ENCODE data around the gene ERFL. TPM values are rescaled to one million over a fixed set of nuclear protein-coding genes. Genes with fewer than 3 reads are reported as not detected.

Gene ERFL
- polyA plus RNA-seq, 1 donor, result 0.24 TPM

- Histone ChIP-seq H3K4me3 (ENCODE audit: low read length) (peak within 1 kb of the TSS; percentile 84), H3K9me3 (ENCODE audit: control insufficient read depth, low read depth, low read length) (peaks cover 3% of the 10 kb centered on the region), H3K27ac (ENCODE audit: low read length) (peak within 1 kb of the TSS; percentile 90), H3K36me3 (ENCODE audit: control insufficient read depth, insufficient read depth, low read length) (peaks cover 7% of the 10 kb centered on the region), H3K27me3 (ENCODE audit: control insufficient read depth, insufficient read depth, low read length) (no peaks in the 10 kb centered on the region), H3K4me1 (ENCODE audit: control insufficient read depth, insufficient read depth, low read length) (peaks cover 13% of the 10 kb centered on the region)
- DNase-seq, result peak; percentile 92 to 96
- WGBS (ENCODE audit: insufficient coverage, low lambda C conversion rate), result no CpG with 5 or more reads among the region's 46 CpGs
These were observed 31.1 kb upstream of the ERFL start, which contains the start of gene RABAC1 for GRCh38 chr19:41959056-41960053. RABAC1 (minus strand) TSS chr19:41959321; CDS start chr19:41959292, 29 bp downstream.

- Histone ChIP-seq H3K4me3 (ENCODE audit: low read length) (peak overlapping the region; percentile 84), H3K4me1 (ENCODE audit: control insufficient read depth, insufficient read depth, low read length) (peaks cover 13% of the 10 kb centered on the region), H3K27me3 (ENCODE audit: control insufficient read depth, insufficient read depth, low read length) (no peaks in the 10 kb centered on the region), H3K27ac (ENCODE audit: low read length) (peak overlapping the region; percentile 90), H3K36me3 (ENCODE audit: control insufficient read depth, insufficient read depth, low read length) (peaks cover 7% of the 10 kb centered on the region), H3K9me3 (ENCODE audit: control insufficient read depth, low read depth, low read length) (peaks cover 3% of the 10 kb centered on the region)
- peak; percentile 84 to 93 for DNase-seq
- no CpG with 5 or more reads among the region's 43 CpGs for WGBS (ENCODE audit: insufficient coverage, low lambda C conversion rate)
These were observed 30.3 kb upstream of the ERFL start for GRCh38 chr19:41958367-41959055.

- Histone ChIP-seq H3K27me3 (ENCODE audit: control insufficient read depth, insufficient read depth, low read length) (no peaks in the 10 kb centered on the region), H3K9me3 (ENCODE audit: control insufficient read depth, low read depth, low read length) (peaks cover 3% of the 10 kb centered on the region), H3K36me3 (ENCODE audit: control insufficient read depth, insufficient read depth, low read length) (peaks cover 7% of the 10 kb centered on the region), H3K27ac (ENCODE audit: low read length) (peak overlapping the region; percentile 90), H3K4me3 (ENCODE audit: low read length) (peak overlapping the region; percentile 84), H3K4me1 (ENCODE audit: control insufficient read depth, insufficient read depth, low read length) (peaks cover 13% of the 10 kb centered on the region)
- DNase-seq, result peak; percentile 93 to 95
- WGBS (ENCODE audit: insufficient coverage, low lambda C conversion rate), result no CpG with 5 or more reads among the region's 10 CpGs
These were observed 29.7 kb upstream of the ERFL start for GRCh38 chr19:41957838-41958366.

- peak; percentile 26 to 41 for DNase-seq
- H3K36me3 ChIP-seq (ENCODE audit: control insufficient read depth, insufficient read depth, low read length), result peaks cover 7% of the 10 kb centered on the region
- peaks cover 3% of the 10 kb centered on the region for H3K9me3 ChIP-seq (ENCODE audit: control insufficient read depth, low read depth, low read length)
- H3K4me1 ChIP-seq (ENCODE audit: control insufficient read depth, insufficient read depth, low read length), result peaks cover 13% of the 10 kb centered on the region
- no peak overlapping the region for H3K4me3 ChIP-seq (ENCODE audit: low read length)
- WGBS (ENCODE audit: insufficient coverage, low lambda C conversion rate), result no CpG with 5 or more reads among the region's 11 CpGs
- no peaks in the 10 kb centered on the region for H3K27me3 ChIP-seq (ENCODE audit: control insufficient read depth, insufficient read depth, low read length)
- H3K27ac ChIP-seq (ENCODE audit: low read length), result peak overlapping the region; percentile 53
These were observed 29.1 kb upstream of the ERFL start for GRCh38 chr19:41957161-41957837.

GRCh38 chr19:41956621-41957020 lies 28.4 kb upstream of the ERFL start:
- peaks cover 7% of the 10 kb centered on the region for H3K36me3 ChIP-seq (ENCODE audit: control insufficient read depth, insufficient read depth, low read length)
- WGBS (ENCODE audit: insufficient coverage, low lambda C conversion rate), result no CpG with 5 or more reads among the region's 13 CpGs
- H3K27me3 ChIP-seq (ENCODE audit: control insufficient read depth, insufficient read depth, low read length), result no peaks in the 10 kb centered on the region
- no peak overlapping the region for H3K4me3 ChIP-seq (ENCODE audit: low read length)
- peaks cover 3% of the 10 kb centered on the region for H3K9me3 ChIP-seq (ENCODE audit: control insufficient read depth, low read depth, low read length)
- H3K27ac ChIP-seq (ENCODE audit: low read length), result no peak overlapping the region
- no peak for DNase-seq
- H3K4me1 ChIP-seq (ENCODE audit: control insufficient read depth, insufficient read depth, low read length), result peaks cover 13% of the 10 kb centered on the region

- no peak for DNase-seq
- Histone ChIP-seq H3K4me1 (ENCODE audit: control insufficient read depth, insufficient read depth, low read length) (peaks cover 13% of the 10 kb centered on the region), H3K27ac (ENCODE audit: low read length) (no peak overlapping the region), H3K4me3 (ENCODE audit: low read length) (no peak overlapping the region), H3K9me3 (ENCODE audit: control insufficient read depth, low read depth, low read length) (peaks cover 3% of the 10 kb centered on the region), H3K27me3 (ENCODE audit: control insufficient read depth, insufficient read depth, low read length) (no peaks in the 10 kb centered on the region), H3K36me3 (ENCODE audit: control insufficient read depth, insufficient read depth, low read length) (peaks cover 7% of the 10 kb centered on the region)
- WGBS (ENCODE audit: insufficient coverage, low lambda C conversion rate), result no CpG with 5 or more reads among the region's 7 CpGs
These were observed 27.3 kb upstream of the ERFL start for GRCh38 chr19:41955521-41955920.

GRCh38 chr19:41951686-41952172 lies 23.5 kb upstream of the ERFL start:
- no peaks in the 10 kb centered on the region for H3K4me1 ChIP-seq (ENCODE audit: control insufficient read depth, insufficient read depth, low read length)
- no peaks in the 10 kb centered on the region for H3K9me3 ChIP-seq (ENCODE audit: control insufficient read depth, low read depth, low read length)
- H3K27me3 ChIP-seq (ENCODE audit: control insufficient read depth, insufficient read depth, low read length), result no peaks in the 10 kb centered on the region
- peak; percentile 48 to 69 for DNase-seq
- 0% methylated on average over 1 of the region's 12 CpGs for WGBS (ENCODE audit: insufficient coverage, low lambda C conversion rate)
- H3K27ac ChIP-seq (ENCODE audit: low read length), result no peak overlapping the region
- no peak overlapping the region for H3K4me3 ChIP-seq (ENCODE audit: low read length)
- peaks cover 7% of the 10 kb centered on the region for H3K36me3 ChIP-seq (ENCODE audit: control insufficient read depth, insufficient read depth, low read length)

- Histone ChIP-seq H3K27me3 (ENCODE audit: control insufficient read depth, insufficient read depth, low read length) (no peaks in the 10 kb centered on the region), H3K36me3 (ENCODE audit: control insufficient read depth, insufficient read depth, low read length) (no peaks in the 10 kb centered on the region), H3K27ac (ENCODE audit: low read length) (no peak overlapping the region), H3K4me3 (ENCODE audit: low read length) (no peak overlapping the region), H3K4me1 (ENCODE audit: control insufficient read depth, insufficient read depth, low read length) (no peaks in the 10 kb centered on the region), H3K9me3 (ENCODE audit: control insufficient read depth, low read depth, low read length) (no peaks in the 10 kb centered on the region)
- no CpG with 5 or more reads among the region's 3 CpGs for WGBS (ENCODE audit: insufficient coverage, low lambda C conversion rate)
- DNase-seq, result no peak
These were observed 18.8 kb upstream of the ERFL start for GRCh38 chr19:41947091-41947490.

GRCh38 chr19:41945135-41945766 lies 17.0 kb upstream of the ERFL start:
- WGBS (ENCODE audit: insufficient coverage, low lambda C conversion rate), result no CpG with 5 or more reads among the region's 8 CpGs
- no peak overlapping the region for H3K4me3 ChIP-seq (ENCODE audit: low read length)
- no peak for DNase-seq
- H3K36me3 ChIP-seq (ENCODE audit: control insufficient read depth, insufficient read depth, low read length), result no peaks in the 10 kb centered on the region
- peaks cover 14% of the 10 kb centered on the region for H3K27me3 ChIP-seq (ENCODE audit: control insufficient read depth, insufficient read depth, low read length)
- no peaks in the 10 kb centered on the region for H3K4me1 ChIP-seq (ENCODE audit: control insufficient read depth, insufficient read depth, low read length)
- no peak overlapping the region for H3K27ac ChIP-seq (ENCODE audit: low read length)
- H3K9me3 ChIP-seq (ENCODE audit: control insufficient read depth, low read depth, low read length), result no peaks in the 10 kb centered on the region

All from large intestine (tissue), 3 donors.